OCI-LY1 (cell line): ENCODE results near the gene GNA12.

ENCODE experiments used
- EZH2 ChIP-seq: fragments of 200-600 bp; sonication (generic), shearing (Covaris generic); IDR thresholded peaks from 2 replicates; pipeline ENCODE4 v1.8.0; 2017; ENCODE audit warnings: borderline replicate concordance, mixed run types, mild to moderate bottlenecking, antibody characterized with exemption, low read length, moderate library complexity, mixed read lengths
- TF ChIP-seq, protein P1 (sequence below): fragments of 200-600 bp; sonication (generic), shearing (Covaris generic); IDR thresholded peaks from 2 replicates; pipeline ENCODE4 v1.5.1; 2017; ENCODE audit warnings: mild to moderate bottlenecking, antibody characterized with exemption, low read length, moderate library complexity, mixed read lengths

DNA sequence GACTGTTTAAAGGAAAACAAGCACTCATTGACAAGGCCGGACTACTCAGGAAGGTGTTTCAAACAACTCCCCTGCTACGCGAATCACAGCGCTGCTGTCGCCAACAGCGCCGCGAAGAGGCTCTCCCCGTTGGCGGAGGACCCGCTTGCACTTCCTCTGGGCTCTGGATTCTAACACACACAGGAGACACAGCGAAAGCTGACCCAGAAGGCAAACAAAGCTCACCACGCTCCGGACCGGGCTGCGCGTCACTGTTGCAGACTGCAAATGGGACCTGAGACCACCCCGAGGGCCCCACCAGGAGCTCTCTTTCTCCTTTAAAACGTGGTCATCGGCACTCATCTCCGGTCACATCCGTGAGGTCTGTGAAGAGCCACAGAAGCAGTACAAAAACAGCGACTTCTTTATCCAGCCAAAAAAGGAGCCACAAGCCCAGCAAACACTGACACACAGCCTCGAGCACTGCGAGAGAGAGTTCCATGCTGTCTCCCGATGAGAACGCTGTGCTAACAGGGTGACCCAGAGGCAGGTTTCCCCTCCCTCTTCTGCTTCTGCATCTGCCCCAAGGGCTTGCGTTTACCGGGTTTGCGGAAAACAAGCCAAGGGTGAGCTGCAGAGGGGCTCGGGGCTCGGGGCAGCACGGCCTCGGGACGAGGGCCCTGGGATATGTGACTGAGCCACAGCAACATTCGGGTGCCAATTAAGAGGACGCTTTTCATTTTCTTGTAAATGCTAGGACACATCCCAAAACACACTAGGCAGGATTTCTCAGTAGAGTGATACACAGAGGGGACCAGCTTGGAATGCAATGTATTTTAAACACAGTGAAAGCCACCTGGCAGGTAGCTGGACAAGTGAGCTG, 114.8 kb downstream of the GNA12 start:
- TF ChIP-seq, protein P1, sequence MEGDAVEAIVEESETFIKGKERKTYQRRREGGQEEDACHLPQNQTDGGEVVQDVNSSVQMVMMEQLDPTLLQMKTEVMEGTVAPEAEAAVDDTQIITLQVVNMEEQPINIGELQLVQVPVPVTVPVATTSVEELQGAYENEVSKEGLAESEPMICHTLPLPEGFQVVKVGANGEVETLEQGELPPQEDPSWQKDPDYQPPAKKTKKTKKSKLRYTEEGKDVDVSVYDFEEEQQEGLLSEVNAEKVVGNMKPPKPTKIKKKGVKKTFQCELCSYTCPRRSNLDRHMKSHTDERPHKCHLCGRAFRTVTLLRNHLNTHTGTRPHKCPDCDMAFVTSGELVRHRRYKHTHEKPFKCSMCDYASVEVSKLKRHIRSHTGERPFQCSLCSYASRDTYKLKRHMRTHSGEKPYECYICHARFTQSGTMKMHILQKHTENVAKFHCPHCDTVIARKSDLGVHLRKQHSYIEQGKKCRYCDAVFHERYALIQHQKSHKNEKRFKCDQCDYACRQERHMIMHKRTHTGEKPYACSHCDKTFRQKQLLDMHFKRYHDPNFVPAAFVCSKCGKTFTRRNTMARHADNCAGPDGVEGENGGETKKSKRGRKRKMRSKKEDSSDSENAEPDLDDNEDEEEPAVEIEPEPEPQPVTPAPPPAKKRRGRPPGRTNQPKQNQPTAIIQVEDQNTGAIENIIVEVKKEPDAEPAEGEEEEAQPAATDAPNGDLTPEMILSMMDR: no peak
- TF ChIP-seq EZH2: no peak
